H1 (cell line): ENCODE data around the gene SNRPE. TPM values are rescaled to one million over a fixed set of nuclear protein-coding genes. Genes with fewer than 3 reads are reported as not detected.

Experiments used
- CHD7 ChIP-seq: fragments of 300-600 bp; sonication (generic); IDR thresholded peaks from 2 replicates; pipeline ENCODE4 v1.7.1; 2012; ENCODE audit warnings: low read length, moderate library complexity, mild to moderate bottlenecking, inconsistent platforms; ENCODE audit not compliant: insufficient replicate concordance
- KDM4A ChIP-seq: IDR thresholded peaks from one replicate; pipeline ENCODE4 v1.7.1; 2012; ENCODE audit warnings: low read depth, mild to moderate bottlenecking, moderate library complexity, low read length, inconsistent platforms; ENCODE audit not compliant: severe bottlenecking
- KDM5A ChIP-seq: fragments of 200-600 bp; IDR thresholded peaks from 2 replicates; pipeline ENCODE4 v1.7.1; 2012; ENCODE audit warnings: mild to moderate bottlenecking, low read length, inconsistent platforms, mixed read lengths
- POLR2A ChIP-seq, 2 experiments: IDR thresholded peaks; 1 replicate in 1 of 2; 2 replicates in 1 of 2; pipeline ENCODE4 v1.6.1; 2011; ENCODE audit warnings: low read depth in 2 of 2, low read length in 2 of 2, mild to moderate bottlenecking in 2 of 2; ENCODE audit errors: control extremely low read depth in 1 of 2
- polyA plus RNA-seq, 7 experiments: library from polyadenylated mRNA; depleted of rRNA in 3 of 7; stranded (reverse) in 5 of 7; unstranded in 2 of 7; fragments of >200 nt in 5 of 7; fragments of 200-250 nt in 2 of 7; gene quantifications; 1 replicate in 5 of 7; 2 replicates in 1 of 7; 4 replicates in 1 of 7; pipeline versions ENCODE4 v1.2.1 to v1.2.3, GENCODE V29; 2011 to 2013; ENCODE audit warnings: missing spikeins in 2 of 7, mixed read lengths in 2 of 7
- total RNA-seq: library from RNA; stranded (reverse); fragmentation: NEBNext Ultra II Directional; extraction: Animal tissue kit (Norgen Biotek cat#: 25700); gene quantifications from 2 replicates; pipeline ENCODE4 v1.2.1, GENCODE V29; 2021
- TF ChIP-seq, protein P1 (sequence below), 3 experiments: IDR thresholded peaks; 1 replicate in 2 of 3; 2 replicates in 1 of 3; pipeline versions ENCODE4 v1.5.1 to v1.6.1; 2011; ENCODE audit warnings: low read length in 3 of 3, mild to moderate bottlenecking in 3 of 3, inconsistent platforms in 2 of 3, low read depth in 1 of 3, moderate library complexity in 1 of 3; ENCODE audit not compliant: insufficient read depth in 1 of 3; ENCODE audit errors: control extremely low read depth in 1 of 3
- TF ChIP-seq, protein P2 (sequence below): IDR thresholded peaks from 2 replicates; pipeline ENCODE4 v1.6.1; 2012; ENCODE audit warnings: inconsistent platforms

Gene SNRPE
- total and polyA plus RNA-seq, 2 of the 8 experiments (the other 6 are each of a cell fraction or from before 2014, with no cell fraction given) = 416 to 461 TPM

GRCh38 chr1:203861379-203862184, at the start of gene SNRPE (continued):
- TF ChIP-seq, protein P1, sequence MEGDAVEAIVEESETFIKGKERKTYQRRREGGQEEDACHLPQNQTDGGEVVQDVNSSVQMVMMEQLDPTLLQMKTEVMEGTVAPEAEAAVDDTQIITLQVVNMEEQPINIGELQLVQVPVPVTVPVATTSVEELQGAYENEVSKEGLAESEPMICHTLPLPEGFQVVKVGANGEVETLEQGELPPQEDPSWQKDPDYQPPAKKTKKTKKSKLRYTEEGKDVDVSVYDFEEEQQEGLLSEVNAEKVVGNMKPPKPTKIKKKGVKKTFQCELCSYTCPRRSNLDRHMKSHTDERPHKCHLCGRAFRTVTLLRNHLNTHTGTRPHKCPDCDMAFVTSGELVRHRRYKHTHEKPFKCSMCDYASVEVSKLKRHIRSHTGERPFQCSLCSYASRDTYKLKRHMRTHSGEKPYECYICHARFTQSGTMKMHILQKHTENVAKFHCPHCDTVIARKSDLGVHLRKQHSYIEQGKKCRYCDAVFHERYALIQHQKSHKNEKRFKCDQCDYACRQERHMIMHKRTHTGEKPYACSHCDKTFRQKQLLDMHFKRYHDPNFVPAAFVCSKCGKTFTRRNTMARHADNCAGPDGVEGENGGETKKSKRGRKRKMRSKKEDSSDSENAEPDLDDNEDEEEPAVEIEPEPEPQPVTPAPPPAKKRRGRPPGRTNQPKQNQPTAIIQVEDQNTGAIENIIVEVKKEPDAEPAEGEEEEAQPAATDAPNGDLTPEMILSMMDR (IDR thresholded peaks at IDR 0.05; ENCODE audit: control extremely low read depth in 1 of 3, insufficient read depth in 1 of 3, low read depth in 1 of 3, low read length in 3 of 3) = peak; percentile 89 to 93 (median 92)
- no peak for TF ChIP-seq CHD7
- peak; percentile 70 to 89 for TF ChIP-seq POLR2A (IDR thresholded peaks at IDR 0.05; ENCODE audit: control extremely low read depth in 1 of 2, low read depth in 2 of 2, low read length in 2 of 2)
- TF ChIP-seq KDM5A = 0 out of 2 replicates have a peak, but pooled peaks have one; percentile 44
- TF ChIP-seq, protein P2, sequence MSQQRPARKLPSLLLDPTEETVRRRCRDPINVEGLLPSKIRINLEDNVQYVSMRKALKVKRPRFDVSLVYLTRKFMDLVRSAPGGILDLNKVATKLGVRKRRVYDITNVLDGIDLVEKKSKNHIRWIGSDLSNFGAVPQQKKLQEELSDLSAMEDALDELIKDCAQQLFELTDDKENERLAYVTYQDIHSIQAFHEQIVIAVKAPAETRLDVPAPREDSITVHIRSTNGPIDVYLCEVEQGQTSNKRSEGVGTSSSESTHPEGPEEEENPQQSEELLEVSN = peak; percentile 87; the same call in 1 of the 2 replicates
- TF ChIP-seq KDM4A = peak; percentile 72
